Right forelimb (tissue), 1 donor: Measurements from ENCODE around the gene TRDMT1.

Experiments used
- DNase-seq: peaks from one replicate; pipeline ENCODE4 v3.0.0-alpha.2; 2018

The TRDMT1 gene, protein sequence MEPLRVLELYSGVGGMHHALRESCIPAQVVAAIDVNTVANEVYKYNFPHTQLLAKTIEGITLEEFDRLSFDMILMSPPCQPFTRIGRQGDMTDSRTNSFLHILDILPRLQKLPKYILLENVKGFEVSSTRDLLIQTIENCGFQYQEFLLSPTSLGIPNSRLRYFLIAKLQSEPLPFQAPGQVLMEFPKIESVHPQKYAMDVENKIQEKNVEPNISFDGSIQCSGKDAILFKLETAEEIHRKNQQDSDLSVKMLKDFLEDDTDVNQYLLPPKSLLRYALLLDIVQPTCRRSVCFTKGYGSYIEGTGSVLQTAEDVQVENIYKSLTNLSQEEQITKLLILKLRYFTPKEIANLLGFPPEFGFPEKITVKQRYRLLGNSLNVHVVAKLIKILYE

DNA sequence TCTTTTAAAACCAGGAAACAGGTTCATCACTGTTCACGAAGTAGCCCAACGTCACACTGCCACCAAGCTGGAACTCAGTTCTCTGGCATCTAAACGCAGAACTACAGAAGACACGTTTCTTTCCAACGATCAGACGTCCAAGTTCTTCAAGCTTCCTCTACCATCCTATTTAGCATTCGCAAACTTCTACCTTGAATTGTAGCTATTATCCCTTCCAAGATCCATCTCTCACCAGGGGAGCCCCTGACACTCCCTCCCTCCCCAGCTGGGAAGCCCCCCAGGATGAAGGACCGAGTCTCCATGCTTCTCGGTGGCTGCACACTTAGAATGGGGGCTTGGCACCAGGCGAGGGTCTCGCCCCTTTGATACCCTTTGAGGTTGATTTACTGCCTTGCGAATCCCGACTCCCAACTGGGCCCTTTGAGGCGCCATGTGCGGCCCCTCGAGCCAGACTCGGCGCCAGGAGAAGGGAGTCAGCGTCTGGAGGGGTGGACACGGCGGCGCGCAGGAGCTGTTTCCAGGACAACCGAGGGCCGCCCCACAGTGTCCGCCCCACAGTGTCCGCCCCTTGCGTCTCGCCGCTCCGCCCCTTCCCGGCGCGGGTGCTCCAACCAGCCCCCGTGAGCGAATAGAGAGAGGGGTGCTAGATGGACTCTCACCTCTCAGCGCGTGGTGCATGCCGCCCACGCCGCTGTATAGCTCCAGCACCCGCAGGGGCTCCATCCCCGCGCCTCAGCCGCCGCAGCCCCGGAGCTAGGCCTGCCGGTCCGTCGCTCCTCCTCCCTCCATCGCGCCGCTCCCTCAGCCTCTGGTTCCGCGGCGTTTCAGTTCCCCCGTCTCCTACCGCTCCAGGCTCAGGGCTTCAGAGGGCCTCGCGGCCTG, at the start of gene TRDMT1:
Gene TRDMT1, minus strand, starts transcription at position 761 of the 882 bp plus-strand sequence. Its CDS starts 38 bp downstream, at position 723.
- peak; percentile 94 for DNase-seq

DNA sequence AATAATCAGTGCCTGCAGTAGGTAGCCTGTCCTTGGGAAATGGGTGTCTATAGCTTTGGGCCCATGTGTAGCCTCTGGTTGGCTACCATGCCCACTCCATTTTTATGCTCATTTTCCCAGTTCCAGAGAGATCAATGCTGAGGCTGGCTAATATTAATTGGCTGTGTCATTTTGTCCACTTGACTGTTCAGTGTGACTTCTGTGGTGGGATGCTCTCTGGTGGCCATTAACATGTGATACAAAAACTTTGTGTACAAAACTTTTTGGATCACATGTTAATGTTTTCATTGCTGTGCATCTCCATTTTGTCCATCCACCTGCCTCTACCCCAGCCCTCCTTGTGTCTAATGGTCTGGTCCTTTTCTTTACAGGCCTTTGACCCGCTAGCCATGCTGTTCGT, 49.3 kb upstream of the TRDMT1 start:
- DNase-seq = no peak

DNA sequence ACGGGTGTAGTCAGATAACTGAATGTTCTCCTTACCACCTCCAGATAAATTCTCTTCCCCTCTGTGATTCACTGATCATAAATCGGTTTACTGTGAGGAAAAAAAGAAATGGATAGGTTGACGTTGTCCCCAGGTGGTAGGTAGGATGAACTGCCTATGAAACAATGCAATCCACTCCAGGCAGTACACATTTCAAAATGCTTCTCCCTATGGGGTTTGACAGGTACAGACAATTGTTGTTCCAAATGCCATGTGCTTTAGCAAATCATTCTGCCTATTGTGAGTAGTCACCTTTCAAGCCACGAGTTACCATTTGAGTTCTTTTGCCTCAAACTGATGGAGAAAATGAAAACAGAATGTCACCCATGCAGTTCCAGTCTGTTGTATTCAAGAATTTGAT, 48.3 kb upstream of the TRDMT1 start:
- DNase-seq = no peak

DNA sequence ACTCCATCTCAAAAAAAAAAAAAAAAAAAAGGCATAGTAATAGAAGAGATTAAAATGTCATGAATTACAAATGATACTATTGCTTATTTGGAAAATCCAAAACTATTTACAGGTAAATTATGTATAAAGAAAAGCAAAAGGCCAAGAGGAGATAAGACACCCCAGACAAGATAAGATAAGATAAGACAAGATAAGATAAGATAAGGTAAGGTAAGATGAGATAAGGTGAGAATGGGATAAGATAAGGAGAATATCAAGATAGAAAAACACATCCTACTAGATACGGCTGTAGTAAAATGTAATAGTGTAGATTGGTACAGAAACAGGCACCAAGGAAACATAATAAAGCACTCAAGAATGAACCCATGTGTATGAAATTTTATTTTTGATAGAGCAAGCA, 47.5 kb upstream of the TRDMT1 start:
- no peak for DNase-seq

DNA sequence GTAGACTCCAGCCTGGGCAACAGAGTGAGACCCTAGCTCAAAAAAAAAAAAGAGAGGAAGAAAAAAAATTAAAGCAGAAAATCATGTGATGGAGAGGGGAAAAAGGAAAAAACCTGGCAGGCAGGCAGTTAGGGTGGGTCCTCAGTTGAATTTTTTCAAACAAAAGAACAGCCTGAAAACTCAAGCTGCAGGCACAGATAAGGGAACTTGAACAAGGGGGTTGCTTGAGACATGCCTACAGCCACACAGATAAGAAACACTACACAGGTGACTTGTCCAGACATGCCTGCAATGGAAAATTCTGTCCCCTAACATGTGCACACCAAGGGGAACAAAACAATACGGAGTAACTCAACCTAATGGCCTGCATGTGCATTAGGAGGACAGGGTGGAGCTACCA, 45.7 kb upstream of the TRDMT1 start:
- no peak for DNase-seq

DNA sequence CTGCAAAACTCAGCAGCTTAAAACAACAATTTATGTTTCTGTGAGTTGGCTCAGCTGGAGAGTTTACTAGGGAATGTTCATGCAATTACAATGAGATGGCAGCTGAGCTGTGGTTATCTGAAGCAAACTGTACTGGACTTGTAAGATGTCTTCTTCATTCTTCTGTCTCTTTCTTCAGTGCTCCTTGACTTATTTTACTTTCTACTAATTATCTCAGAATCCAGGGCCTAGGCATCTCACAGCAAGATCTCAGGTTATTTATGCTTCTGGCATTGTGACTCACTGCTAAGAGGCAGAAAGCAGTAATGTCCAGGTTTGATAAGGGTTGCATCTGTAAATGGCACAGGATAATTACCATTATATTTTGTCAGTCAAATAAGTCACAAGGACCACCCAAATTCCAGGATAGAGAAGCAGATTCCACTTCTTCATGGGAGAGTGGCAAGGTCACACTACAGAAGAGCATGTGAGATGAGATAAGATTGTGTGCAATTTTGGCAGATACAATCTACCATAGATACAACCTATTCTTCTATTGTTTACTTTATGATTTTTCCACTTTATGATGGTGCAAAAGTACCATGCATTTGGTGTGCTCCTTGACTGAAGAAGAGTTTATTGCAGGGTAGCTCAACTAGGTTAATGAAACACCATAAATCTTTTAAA, 43.4 kb upstream of the TRDMT1 start:
- DNase-seq = no peak

DNA sequence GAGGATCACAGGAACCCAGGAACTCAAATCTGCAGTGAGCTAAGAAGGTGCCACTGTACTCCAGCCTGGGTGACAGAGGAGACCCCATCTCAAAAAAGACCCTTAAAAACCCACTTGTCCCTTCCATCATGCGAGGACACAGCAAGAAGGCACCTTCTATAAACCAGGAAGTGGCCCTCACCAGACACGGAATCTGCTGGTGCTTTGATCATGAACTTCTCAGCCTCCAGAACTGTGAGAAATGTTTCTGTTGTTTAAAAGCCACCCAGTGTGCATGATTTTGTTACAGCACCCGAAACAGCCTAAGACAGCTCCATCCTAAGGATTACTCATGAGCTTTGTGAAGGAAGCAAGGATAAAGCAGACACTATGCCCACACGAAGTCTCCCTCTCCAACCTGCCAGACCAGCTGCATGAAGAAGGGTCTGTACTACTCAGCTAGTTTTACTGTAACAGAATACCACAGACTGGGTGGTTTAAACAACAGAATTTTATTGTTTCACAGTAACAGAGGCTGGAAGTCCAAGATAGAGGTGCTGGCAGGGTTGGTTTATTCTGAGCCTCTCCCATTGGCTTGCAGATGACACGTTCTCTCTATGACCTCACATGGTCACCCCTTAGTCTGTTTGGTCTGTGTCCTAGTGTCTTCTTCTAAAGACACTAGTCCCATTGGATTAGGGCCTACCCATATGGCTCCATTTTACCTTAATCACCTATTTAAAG, 40.3 kb upstream of the TRDMT1 start:
- DNase-seq = no peak

DNA sequence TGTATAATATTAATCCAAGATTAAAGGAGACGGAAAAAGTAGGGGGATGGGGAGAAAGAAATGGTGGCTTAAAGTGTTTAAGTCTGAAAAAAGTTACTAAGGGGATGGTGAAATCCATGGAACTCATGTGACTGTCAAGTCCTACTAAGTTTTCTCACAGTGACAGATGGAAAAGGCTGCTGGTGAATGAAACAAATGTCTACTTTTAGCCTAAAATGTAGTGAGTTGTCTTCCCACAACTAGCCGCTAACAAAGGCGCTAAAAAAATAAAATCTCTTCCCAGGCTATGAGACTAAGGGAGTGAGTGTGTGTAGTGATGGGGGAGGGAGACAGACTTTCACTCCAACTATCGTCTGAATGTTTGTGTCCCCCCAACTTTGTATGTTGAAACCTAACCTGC, 39.1 kb upstream of the TRDMT1 start:
- DNase-seq = no peak

DNA sequence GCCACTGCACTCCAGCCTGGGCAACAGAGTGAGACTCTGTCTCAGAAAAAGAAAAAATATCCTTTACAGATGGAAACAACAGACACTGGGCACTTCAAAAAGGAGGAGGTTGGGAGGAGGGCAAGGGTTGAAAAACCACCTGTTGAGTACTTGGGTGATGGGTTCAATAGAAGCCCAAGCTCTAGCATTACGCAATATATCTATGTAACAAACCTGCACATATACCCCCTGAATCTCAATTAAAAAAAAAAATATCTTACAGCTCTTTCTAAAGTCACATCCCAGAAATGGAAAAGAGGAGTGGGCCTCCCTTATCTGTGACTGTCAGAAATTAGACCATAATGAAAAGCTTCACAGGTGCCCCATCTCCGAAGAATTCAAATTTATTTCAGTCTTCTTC, 38.6 kb upstream of the TRDMT1 start:
- DNase-seq = no peak

DNA sequence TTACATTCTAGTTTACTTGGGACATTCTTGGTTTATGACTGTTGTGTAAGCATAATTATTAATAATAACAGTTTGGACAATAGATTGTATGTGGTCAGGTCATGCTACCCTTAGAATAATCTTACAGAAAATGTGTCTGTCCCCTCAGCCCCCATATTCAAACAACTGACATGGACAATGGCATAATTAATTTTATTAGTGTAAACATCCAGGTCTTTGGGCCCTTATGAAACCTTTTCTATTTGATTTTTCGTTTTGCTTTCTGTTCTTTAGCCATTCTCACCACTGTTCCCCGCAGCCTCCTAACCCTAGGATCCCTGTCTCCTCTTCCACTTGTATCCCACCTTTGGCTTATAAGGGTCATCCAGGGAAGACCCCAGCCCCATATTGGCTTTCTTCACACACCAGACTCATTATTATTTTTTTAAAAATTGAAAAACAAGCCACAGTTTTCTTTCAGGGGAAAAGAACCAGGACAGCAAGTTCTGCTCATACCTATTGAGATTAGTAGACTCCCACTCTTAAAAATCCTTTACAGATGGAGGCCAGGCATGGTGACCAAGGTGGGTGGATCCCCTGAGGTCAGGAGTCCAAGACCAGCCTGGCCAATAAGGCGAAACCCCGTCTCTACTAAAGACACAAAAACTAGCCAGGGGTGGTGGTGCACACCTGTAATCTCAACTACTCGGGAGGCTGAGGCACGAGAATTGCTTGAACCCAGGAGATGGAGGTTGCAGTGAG, 38.0 kb upstream of the TRDMT1 start:
- DNase-seq = no peak

DNA sequence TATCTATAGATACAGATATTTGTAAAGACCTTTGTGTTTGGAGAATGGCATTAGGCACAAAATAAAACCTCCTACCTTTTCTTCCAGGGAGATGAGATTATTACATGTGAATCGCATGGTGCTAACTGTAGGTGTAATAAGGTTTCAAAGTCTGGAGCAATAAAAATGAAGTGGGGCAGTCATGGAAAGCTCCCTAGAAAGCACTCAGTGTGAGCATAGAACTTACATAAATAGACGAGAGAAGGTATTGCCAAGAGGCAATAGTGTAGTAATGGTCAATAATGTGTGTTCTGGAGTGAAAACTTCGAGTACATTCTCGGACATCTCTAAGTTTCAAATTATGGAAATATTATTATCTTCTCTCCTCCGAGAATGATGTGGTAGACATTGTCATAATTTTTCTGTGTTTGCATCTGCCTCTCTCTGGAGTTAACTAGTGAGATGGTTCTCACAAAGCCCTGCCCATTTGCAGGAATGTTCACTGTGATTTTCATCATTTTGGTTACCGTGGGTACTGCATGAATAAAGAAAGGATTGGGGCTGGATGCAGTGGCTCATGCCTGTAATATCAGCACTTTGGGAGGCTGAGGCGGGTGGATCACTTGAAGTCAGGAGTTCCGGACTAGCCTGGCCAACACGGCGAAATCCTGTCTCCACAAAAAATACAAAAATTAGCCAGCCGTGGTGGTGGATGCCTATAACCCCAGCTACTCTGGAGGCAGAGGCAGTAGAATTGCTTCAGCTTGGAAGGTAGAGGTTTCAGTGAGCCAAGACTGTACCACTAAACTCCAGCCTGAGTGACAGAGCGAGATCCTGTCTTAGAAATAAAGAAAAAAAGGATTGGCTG, 37.2 kb upstream of the TRDMT1 start:
- peak; percentile 66 for DNase-seq

DNA sequence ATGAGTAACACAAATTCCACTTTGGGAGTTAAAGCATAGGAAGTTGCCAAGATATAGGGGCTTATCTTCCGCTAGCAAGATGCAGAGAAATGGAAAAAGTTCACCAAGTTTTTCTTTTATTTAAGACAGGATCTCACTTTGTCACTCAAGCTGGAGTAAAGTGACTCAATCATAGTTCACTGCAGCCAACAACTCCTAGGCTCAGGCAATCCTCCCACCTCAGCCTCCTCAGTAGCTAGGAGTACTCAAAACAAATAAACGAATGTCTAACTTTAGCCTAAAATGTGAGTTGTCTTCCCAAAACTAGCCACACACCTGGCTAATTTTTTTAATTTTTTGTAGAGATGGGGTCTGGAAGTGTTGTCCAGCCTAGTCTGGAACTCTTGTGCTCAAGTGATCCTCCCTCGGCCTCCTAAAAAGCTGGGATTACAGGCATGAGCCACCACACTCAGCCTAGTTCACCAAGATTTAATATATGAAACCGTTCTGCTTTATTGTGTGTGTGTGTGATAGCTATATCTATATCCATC, 36.5 kb upstream of the TRDMT1 start:
- DNase-seq = no peak

DNA sequence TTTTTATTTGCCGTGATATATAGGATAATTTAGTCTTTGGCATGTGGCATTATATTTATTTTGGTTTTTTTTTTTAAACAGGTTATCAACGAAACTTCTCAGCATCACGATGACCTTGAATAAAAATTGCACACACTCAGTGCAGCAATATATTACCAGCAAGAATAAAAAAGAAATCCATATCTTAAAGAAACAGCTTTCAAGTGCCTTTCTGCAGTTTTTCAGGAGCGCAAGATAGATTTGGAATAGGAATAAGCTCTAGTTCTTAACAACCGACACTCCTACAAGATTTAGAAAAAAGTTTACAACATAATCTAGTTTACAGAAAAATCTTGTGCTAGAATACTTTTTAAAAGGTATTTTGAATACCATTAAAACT, 35.7 kb upstream of the TRDMT1 start:
- DNase-seq = no peak

DNA sequence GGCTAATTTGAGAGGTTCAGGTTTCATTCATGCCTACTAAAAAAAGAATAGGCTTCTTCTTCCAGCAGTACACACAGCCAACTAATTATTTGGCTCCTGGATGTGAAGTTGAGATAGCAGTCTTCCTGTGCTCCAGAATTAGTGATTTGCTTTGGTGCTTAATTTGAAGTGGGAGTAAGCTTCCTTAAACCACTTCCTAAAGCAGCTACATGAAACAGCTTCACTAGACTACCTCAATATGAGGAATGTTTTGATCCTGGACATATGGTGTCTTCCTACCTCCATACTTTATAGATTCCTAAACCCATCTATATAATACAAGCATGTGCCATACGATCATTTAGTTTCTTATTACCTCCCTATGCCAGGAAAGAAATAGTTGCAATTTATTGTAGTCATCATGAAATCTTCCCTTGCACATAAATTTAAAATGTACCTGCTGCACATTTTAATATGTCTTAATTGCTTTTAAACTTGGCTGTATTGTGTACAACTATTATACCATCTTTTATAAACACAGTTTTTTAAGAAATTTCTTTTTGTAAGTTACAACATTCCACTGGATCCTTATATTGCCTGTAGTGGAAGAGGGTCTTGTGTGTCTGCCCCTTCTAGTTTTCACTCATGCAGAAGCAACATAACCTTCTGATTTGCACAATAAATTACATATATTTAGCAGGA, 35.1 kb upstream of the TRDMT1 start:
- no peak for DNase-seq

DNA sequence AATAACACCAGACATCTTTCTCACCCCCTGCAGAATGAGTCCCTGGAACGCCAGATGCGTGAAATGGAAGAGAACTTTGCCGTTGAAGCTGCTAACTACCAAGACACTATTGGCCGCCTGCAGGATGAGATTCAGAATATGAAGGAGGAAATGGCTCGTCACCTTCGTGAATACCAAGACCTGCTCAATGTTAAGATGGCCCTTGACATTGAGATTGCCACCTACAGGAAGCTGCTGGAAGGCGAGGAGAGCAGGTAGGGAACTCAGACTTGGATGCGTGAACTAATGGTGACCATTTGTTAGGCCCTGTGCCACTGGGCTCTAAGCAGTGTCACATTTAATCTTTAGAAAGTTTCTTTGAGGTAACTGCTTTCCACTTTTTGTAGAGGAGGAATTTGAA, 33.7 kb upstream of the TRDMT1 start:
- DNase-seq = no peak

DNA sequence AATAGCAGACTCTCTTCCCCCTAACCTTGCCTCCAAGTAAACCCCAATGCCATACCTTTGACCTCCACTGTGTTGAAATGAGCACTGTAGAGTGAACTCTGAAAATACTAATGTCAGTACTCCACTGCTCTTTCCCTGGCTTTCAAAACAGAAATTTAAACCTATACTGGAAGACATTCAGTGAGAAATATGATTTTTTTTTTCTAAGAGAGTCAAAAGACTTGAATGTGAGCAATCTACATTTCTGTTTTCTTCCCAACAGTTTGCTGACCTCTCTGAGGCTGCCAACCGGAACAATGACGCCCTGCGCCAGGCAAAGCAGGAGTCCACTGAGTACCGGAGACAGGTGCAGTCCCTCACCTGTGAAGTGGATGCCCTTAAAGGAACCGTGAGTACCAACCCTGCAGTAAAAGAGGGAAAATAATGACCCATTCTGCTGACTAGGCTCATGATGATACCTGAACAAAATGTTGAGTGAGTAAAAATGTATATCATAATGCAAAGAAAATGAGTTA, 33.0 kb upstream of the TRDMT1 start:
- no peak for DNase-seq

DNA sequence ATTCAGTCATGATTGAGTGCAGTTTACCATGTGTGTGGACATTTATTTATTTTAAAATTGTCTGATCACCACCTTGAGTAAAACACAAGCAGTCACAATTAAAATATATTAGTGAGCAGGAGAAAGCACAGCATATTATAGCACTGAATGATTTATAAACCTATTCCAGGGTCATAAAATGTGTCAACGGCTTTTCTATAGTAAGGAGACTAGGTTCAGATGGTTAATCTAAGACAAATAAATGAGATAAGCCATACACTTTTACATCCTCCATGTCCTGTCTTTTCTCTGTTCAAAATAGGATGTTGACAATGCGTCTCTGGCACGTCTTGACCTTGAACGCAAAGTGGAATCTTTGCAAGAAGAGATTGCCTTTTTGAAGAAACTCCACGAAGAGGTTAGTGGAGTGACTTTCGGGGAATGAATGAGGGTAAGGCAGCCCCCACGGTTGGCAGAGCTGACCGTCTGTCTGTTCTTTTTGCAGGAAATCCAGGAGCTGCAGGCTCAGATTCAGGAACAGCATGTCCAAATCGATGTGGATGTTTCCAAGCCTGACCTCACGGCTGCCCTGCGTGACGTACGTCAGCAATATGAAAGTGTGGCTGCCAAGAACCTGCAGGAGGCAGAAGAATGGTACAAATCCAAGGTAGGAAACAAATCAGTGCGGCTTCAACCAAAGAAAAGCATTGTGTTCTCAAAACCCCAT, 32.0 kb upstream of the TRDMT1 start:
- DNase-seq = no peak

DNA sequence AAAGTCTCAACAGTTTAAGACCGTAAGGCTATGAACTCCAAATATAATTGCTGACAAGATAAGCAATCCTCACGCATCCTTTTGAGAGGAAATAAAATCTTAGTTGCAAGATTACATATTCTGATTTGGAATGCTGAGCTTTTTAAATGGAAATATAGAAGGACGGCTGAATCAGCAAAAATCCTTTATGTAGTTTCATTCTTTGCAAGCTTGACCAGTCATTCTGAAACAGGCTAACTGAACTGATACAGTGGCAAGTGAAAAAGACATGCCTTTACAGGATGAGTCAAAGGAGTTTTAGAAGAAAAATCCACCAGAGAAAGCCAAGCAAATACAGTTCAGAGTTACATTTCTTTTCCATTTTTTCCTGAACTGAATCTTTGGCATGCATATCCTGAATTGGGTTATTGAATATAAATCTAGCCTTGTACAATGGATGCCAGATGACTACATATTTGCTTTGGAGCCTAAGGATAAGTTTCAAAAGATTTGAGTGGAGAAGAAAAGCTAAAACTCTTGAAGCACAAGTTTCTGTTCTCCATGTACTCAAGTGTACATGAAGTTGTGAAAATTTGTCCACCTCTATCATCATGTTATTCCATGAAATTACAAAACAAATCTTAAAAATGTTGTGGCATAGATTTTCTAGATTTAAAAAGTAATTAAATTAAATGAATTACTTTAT, 30.9 kb upstream of the TRDMT1 start:
- DNase-seq = no peak

DNA sequence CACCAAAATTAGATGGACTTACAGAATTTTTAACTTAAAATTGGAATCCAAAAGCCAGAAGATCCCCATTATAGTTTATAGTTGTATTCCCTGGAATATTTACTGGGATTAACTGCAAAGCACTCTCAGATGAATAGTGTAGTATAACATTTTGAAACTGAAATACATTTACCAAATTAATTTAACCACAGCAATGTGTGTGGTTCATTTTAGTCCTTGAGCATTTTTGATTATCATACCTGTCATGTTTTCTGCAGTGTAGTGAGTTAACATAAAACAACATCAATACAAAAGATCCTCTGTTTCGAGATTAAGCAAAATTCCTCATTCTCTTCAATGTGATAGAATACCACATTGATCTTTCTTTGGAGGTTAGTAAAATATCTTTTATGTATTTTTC, 30.3 kb upstream of the TRDMT1 start:
- DNase-seq = no peak
